Fibroblast of villous mesenchyme (primary cell): ENCODE data around the gene CD9. TPM values are rescaled to one million over a fixed set of nuclear protein-coding genes. Genes with fewer than 3 reads are reported as not detected.

Experiments used
- DNase-seq: peaks from one replicate; pipeline ENCODE4 v3.0.0-alpha.2; 2010; ENCODE audit warnings: low read depth
- H3K4me3 ChIP-seq: 2 replicates; pipeline ENCODE4 v1.5.1; 2011; ENCODE audit warnings: low read depth, mild to moderate bottlenecking, low read length
- CTCF ChIP-seq: IDR thresholded peaks from 2 replicates; pipeline ENCODE4 v1.5.1; 2012; ENCODE audit warnings: low read depth, mild to moderate bottlenecking, low read length; ENCODE audit not compliant: insufficient read depth
- total RNA-seq: library from RNA; depleted of rRNA; stranded (reverse); fragments of >200 nt; gene quantifications from 2 replicates; pipeline ENCODE4 v1.2.3, GENCODE V29; 2012

CD9 gene
- total RNA-seq, 1 donor = 209 TPM

DNA sequence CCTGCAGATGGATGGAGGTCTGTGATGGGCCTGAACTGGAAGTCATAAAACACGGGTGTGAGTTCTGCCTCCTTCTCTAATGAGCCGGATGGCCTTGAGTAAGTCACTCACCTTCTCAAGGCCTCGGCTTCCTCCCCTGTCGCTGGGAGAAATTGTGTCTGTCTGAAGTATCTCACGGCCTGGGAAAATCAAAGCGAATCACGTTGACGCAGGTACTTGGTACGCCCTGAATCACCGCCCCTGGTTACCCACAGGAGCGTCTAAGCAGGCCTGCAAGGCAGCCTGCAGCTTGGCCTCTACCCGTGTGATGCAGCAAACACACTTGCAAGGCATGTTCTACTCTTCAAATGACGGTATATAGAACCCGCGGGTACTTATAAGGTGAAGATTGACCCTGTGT is 28.1 kb upstream of the CD9 start:
- no peak for DNase-seq
- H3K4me3 ChIP-seq = no peak overlapping the region
- no peak for TF ChIP-seq CTCF

GRCh38 chr12:6172862-6173261 is 27.3 kb upstream of the CD9 start:
- no peak overlapping the region for H3K4me3 ChIP-seq
- no peak for DNase-seq
- no peak for TF ChIP-seq CTCF

DNA sequence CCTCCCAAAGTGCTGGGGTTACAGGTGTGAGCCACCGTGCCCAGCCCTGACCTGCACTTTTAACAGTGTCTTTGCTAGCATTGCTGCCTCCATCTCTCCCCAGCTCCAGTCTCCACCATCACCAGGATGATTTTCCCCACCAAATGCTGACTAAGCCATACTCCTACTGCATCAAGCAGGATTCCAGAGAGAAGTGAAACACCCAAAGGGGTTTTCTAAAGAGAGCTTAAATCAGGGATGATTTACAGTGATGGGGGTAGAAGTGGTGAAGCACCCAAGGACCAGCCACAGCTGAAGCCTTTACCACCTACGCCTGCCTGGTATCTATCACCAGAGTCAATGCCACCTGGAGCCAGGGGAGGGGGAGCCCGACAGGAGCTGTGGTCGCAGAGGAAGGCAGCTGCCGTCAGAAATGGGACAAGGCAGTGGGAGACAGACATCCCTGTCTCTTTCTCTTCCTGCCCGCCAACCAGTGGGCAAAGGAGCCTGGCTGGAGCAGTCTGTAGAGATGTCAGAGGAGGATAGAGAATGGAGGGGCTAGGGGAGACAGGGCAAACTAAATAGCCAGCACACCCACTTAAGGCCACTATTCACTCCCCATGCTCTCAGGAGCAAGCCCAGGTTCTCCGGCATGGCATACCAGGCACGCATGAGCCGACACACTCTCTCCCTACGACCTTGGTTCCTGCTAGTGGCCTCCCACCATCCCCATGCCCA is 22.4 kb upstream of the CD9 start:
- H3K4me3 ChIP-seq = no peak overlapping the region
- DNase-seq = no peak

GRCh38 chr12:6178981-6179761 is 21.0 kb upstream of the CD9 start:
- peak; percentile 28 for TF ChIP-seq CTCF
- peak; percentile 37 for DNase-seq
- H3K4me3 ChIP-seq = no peak overlapping the region

More for the DNA sequence above, 22.4 kb upstream of the CD9 start:
- TF ChIP-seq CTCF = no peak

DNA sequence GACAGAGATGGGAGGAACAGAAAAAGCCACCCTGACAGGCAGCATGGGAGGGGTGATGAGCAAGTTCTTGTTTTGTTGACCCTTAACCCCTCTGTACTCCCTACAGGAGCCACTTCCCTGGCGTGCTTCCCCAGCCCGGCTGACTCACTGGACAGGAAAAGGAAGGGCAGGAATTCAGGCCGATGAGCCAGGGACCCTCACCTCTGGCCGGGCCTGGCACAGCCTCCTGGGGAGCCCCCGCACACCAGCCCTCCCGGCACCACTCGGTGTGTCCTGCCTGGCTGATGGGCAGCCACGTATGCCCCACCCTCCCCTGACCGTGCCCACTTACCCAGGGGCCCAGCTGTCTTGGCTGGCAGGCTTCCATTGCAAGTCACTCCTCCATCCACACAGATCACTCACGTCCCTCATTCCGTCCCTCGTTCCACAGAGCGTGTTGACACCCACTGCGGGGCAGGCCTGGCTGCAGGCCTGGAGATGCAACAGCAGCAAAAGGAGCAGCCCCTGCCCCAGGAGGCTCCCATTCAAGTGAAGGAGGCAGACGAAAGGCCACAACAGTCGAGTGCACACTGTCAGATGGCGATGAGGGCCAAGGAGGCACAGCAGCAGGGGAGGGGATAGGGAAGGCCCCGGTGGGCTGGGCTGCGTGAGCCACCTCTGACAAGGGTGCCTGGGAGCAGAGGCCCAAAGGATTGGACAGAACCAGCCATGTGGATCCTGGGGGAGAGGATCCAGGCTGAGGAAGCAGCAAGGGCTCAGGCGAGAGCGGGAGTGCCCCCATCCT is 19.7 kb upstream of the CD9 start:
- peak; percentile 84 for DNase-seq
- H3K4me3 ChIP-seq = no peak overlapping the region
- no peak for TF ChIP-seq CTCF

DNA sequence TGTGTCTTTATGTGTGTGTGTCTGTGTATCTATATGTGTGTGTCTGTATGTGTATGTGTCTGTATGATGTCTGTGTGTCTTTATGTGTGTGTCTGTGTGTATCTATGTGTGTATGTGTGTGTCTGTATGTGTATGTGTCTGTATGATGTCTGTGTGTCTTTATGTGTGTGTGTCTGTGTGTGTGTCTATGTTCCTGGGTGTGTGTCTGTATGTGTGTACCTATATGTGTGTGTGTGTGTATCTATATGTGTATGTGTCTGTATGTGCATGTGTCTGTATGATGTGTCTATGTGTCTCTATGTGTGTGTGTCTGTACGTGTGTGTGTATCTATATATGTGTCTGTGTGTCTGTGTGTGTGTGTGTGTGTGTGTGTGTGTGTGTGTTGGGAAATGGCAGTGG is 19.0 kb upstream of the CD9 start:
- no peak for TF ChIP-seq CTCF
- H3K4me3 ChIP-seq = no peak overlapping the region
- DNase-seq = no peak
